GM12875 (cell line): ENCODE data around the gene KRTAP12-1.
"Not testable (repeated sequence)": the region's sequence is repeated elsewhere in the genome, so short reads cannot be mapped to it uniquely, and the experiment has no call there.

Experiments
- H3K4me3 ChIP-seq: one replicate; pipeline ENCODE4 v1.5.1; 2011; ENCODE audit warnings: low read depth, low read length, control low read depth
- TF ChIP-seq, protein P1 (sequence below): IDR thresholded peaks from 2 replicates; pipeline ENCODE4 v1.5.1; 2011; ENCODE audit warnings: low read depth, mild to moderate bottlenecking, control low read depth, inconsistent platforms, low read length, moderate library complexity, borderline replicate concordance; ENCODE audit not compliant: insufficient read depth

The KRTAP12-1 gene

DNA sequence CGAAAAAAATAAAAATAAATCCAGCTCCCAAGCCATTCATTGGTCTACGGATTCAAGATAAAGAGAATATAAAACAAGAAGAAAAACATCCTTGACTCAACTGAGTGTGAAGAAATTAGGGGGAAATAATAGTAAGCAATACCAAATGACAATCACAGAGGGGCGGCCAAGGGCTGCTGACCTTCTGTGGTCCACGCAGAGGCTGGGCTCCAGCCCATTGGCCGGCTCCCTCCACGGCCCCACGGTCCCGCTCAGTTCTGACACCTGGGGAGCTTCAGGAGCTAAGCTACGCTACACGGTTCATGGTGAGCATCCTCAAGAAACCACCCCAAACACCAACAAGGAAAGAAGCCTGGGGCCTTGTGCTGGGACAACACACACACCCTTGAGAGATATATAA lies 14.6 kb upstream of the KRTAP12-1 start:
- H3K4me3 ChIP-seq, result no peak overlapping the region
- TF ChIP-seq, protein P1, sequence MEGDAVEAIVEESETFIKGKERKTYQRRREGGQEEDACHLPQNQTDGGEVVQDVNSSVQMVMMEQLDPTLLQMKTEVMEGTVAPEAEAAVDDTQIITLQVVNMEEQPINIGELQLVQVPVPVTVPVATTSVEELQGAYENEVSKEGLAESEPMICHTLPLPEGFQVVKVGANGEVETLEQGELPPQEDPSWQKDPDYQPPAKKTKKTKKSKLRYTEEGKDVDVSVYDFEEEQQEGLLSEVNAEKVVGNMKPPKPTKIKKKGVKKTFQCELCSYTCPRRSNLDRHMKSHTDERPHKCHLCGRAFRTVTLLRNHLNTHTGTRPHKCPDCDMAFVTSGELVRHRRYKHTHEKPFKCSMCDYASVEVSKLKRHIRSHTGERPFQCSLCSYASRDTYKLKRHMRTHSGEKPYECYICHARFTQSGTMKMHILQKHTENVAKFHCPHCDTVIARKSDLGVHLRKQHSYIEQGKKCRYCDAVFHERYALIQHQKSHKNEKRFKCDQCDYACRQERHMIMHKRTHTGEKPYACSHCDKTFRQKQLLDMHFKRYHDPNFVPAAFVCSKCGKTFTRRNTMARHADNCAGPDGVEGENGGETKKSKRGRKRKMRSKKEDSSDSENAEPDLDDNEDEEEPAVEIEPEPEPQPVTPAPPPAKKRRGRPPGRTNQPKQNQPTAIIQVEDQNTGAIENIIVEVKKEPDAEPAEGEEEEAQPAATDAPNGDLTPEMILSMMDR, result no peak

DNA sequence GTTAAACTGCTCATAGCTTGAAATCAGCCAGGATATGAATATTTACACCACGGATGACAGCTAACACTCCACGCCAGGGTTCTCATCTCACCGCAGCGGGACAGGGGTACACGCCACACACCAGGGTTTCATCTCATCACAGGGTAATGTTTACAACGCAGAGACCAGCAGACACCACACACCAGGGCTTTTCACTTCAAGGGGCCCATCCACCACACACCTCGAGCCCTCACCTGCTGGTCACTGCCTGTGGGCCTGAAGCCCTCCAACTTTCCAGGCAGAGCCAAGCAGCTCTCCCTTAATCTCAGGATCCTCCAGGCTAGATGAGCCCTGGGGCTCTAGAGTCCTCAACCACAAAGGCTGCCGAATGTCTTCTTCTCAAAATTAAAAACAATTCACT lies 13.7 kb upstream of the KRTAP12-1 start:
- no peak overlapping the region for H3K4me3 ChIP-seq
- TF ChIP-seq, protein P1, result no peak

DNA sequence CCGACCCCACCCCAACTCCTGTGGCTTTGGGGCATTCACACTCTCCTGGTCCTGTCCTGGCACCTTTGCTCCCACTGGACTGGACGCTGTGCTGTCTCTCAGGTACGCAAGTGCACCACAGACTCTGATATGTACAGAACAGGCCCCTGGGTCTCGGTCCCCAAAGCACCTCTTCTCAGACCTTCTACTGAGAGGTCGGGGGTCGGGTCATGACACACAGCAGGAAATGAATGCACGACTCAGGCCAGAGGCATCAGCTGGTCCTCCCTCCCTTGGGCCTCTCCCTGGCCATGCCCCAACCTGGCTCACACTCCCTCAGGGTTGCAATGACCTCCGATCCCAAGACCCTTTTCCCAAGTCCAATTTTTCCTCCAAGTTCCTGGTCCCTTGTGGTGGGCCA lies 13.2 kb upstream of the KRTAP12-1 start:
- TF ChIP-seq, protein P1, result no peak

DNA sequence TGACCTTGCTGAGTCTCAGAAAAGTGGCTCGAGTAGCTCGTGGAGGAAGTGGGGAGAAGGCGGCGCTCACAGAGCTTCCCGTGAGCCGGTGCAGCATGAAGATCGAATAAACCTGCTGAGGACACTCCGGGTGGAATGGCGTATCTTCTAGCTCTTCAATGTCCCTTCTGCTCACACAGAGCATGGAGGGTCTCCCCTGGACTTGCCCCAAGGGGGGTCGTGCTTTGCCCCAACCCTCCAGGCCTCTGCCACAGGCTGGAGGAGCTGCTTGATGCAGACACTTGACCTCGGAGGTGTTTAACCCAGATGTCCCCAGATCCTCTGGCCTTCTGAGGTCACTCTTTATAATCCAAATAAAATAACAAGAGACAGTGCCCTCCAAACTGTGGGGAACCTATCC lies 12.8 kb upstream of the KRTAP12-1 start:
- TF ChIP-seq, protein P1, result no peak
- no peak overlapping the region for H3K4me3 ChIP-seq

More for the DNA sequence above, 13.2 kb upstream of the KRTAP12-1 start:
- no peak overlapping the region for H3K4me3 ChIP-seq

DNA sequence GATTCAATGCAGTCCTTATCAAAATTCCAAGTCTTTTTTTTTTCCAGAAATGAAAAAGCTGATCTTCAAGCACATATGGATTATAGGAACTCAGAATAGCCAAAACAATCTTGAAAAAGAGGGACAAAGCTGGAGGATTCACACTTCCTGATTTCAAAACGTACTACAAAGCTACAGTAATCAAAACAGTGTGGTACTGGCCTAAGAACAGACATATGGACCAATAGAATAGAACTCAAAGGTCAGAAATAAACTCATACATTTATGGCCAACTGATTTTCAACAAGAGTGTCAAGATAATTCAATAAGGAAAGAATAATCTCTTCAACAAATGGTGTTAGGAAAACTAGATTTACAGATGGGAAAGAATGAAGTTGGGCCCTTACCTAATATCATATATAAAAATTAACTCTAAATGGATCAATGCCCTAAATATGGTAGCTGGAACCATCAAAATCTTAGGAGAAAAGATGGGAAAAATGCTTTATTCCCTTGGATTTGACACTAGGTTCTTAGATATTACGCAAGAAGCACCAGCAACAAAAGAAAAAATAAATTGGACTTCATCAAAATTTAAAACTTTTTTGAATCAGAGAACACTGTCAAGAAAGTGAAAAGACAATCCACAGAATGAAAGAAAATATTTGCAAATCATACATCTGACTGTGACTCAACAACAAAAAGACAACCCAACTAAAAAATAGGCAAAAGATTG lies 11.0 kb upstream of the KRTAP12-1 start:
- no peak overlapping the region for H3K4me3 ChIP-seq
- TF ChIP-seq, protein P1, result no peak

DNA sequence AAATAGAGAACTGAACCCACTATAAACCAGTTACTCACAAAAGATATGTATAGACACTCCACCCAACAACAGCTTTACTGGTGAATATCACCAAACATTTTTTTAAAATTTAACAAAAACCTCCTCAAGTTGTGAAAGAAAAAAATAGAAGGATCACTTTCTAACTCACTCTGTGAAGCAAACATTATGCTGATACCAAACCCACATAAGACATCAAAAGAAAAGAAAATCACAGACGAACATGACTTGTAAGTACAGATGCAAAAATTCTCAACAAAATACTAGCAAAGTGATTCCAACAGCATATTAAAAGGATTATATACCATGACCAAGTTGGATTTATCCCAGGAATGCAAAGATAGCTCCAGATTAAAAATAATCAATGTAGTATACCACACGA lies 9.7 kb upstream of the KRTAP12-1 start:
- TF ChIP-seq, protein P1, result no peak
- H3K4me3 ChIP-seq, result no peak overlapping the region

DNA sequence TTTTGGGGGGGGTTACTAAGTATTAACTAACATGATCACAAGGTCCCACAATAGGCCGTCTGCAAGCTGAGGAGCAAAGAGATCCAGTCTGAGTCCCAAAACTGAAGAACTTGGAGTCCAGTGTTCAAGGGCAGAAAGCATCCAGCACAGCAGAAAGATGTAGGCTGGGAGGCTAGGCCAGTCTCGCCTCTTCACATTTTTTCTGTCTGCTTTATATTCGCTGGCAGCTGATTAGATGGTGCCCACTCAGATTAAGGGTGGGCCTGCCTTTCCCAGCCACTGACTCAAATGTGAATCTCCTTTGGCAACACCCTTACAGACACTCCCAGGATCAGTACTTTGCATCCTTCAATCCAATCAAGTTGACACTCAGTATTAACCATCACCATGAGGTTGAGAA lies 7.8 kb upstream of the KRTAP12-1 start:
- H3K4me3 ChIP-seq, result not testable (repeated sequence)
